Ascending aorta (tissue), 2 donors: ENCODE data around the gene CHGA. TPM values are rescaled to one million over a fixed set of nuclear protein-coding genes. Genes with fewer than 3 reads are reported as not detected.

Experiments used
- DNase-seq, 2 donors: peaks; one replicate each; pipeline ENCODE4 v3.0.0-alpha.2; 2019; ENCODE audit warnings: low spot score in 2 of 2
- H3K27ac ChIP-seq, 2 donors: fragments of 200-600 bp; sonication (generic); one replicate each; pipeline ENCODE4 v1.5.1; 2016 to 2017; ENCODE audit warnings: mild to moderate bottlenecking in 1 of 2
- H3K27me3 ChIP-seq: fragments of 200-600 bp; sonication (generic); one replicate; pipeline ENCODE4 v1.5.1; 2017
- H3K36me3 ChIP-seq, 2 donors: fragments of 200-600 bp; sonication (generic); one replicate each; pipeline ENCODE4 v1.5.1; 2016
- H3K4me1 ChIP-seq, 2 donors: fragments of 200-600 bp; sonication (generic); one replicate each; pipeline ENCODE4 v1.5.1; 2016 to 2017; ENCODE audit warnings: mild to moderate bottlenecking in 1 of 2
- H3K4me3 ChIP-seq, 2 donors: fragments of 200-600 bp; sonication (generic); one replicate each; pipeline ENCODE4 v1.5.1; 2016 to 2017; ENCODE audit warnings: mild to moderate bottlenecking in 1 of 2
- H3K9me3 ChIP-seq, 2 donors: fragments of 200-600 bp; sonication (generic); one replicate each; pipeline ENCODE4 v1.5.1; 2016
- CTCF ChIP-seq, 3 experiments: fragments of 200-600 bp in 2 of 3; fragments of 450-650 bp in 1 of 3; sonication (generic) in 2 of 3; IDR thresholded peaks; one replicate each; pipeline ENCODE4 v1.5.1; 2016 to 2019; ENCODE audit warnings: antibody characterized with exemption in 3 of 3, mild to moderate bottlenecking in 1 of 3, moderate library complexity in 1 of 3
- intact Hi-C: fragments of 100-400 bp; cut with DNase I; formaldehyde crosslinking; loops from one replicate; pipeline ENCODE4 v1.15.1; 2023
- total RNA-seq: library from RNA; depleted of rRNA; stranded (reverse); fragments of >200 nt; gene quantifications from one replicate; pipeline ENCODE4 v1.1.0, GENCODE V29; 2016

The CHGA gene
- total RNA-seq, 1 donor from 2014 or later = 0.32 TPM

- Histone ChIP-seq H3K9me3 (no peaks in the 10 kb centered on the region), H3K27me3 (no peaks in the 10 kb centered on the region), H3K36me3 (no peaks in the 10 kb centered on the region), H3K4me3 (no peak overlapping the region), H3K27ac (no peak overlapping the region), H3K4me1 (no peaks in the 10 kb centered on the region)
- DNase-seq = no peak
- TF ChIP-seq CTCF (IDR thresholded peaks at IDR 0.05) = no peak
- intact Hi-C loops = no loop called here
Measured at GRCh38 chr14:92906420-92906819, 16.5 kb upstream of the CHGA start.

- TF ChIP-seq CTCF (IDR thresholded peaks at IDR 0.05) = no peak
- Histone ChIP-seq H3K27me3 (no peaks in the 10 kb centered on the region), H3K4me3 (no peak overlapping the region), H3K36me3 (no peaks in the 10 kb centered on the region), H3K9me3 (no peaks in the 10 kb centered on the region), H3K27ac (no peak overlapping the region), H3K4me1 (no peaks in the 10 kb centered on the region)
- DNase-seq = no peak
- intact Hi-C loops = no loop called here
Measured at GRCh38 chr14:92906823-92907222, 16.1 kb upstream of the CHGA start.

DNA sequence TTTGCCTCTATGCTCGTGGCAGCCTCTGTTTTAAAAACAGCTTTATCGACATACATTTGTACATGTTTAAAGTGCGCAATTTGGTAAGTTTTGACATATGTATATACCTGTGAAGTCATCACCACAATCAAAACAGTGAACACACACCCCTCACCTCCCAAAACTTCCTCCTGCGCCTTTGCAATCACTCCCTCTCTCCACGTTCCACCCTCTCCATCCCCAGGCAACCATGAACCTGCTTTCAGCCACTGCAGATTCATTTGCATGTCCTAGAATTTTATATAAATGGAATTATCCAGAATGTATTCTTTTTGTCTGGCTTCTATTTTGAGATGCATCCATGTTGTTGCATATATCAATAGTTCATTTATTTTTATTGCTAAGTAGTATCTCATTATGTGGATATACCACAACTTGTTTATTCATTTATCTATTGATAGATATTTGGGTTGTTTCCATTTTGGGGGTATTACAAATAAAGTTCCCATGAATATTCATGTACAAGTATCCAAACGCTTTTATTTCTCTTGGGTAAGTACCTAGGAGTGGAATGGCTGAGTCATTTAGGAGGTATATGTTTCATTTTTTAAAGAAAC, 15.5 kb upstream of the CHGA start:
- Histone ChIP-seq H3K36me3 (no peaks in the 10 kb centered on the region), H3K4me1 (no peaks in the 10 kb centered on the region), H3K27ac (no peak overlapping the region), H3K27me3 (no peaks in the 10 kb centered on the region), H3K4me3 (no peak overlapping the region), H3K9me3 (no peaks in the 10 kb centered on the region)
- DNase-seq = no peak
- intact Hi-C loops = no loop called here
- TF ChIP-seq CTCF (IDR thresholded peaks at IDR 0.05) = no peak

GRCh38 chr14:92914087-92914656, 8.8 kb upstream of the CHGA start:
- DNase-seq = no peak
- intact Hi-C loops = no loop called here
- no peaks in the 10 kb centered on the region for H3K9me3 ChIP-seq
- no peaks in the 10 kb centered on the region for H3K27me3 ChIP-seq
- TF ChIP-seq CTCF (IDR thresholded peaks at IDR 0.05) = no peak
- no peaks in the 10 kb centered on the region for H3K36me3 ChIP-seq
- no peak overlapping the region for H3K27ac ChIP-seq
- H3K4me3 ChIP-seq = no peak overlapping the region
- H3K4me1 ChIP-seq = no peaks in the 10 kb centered on the region

DNA sequence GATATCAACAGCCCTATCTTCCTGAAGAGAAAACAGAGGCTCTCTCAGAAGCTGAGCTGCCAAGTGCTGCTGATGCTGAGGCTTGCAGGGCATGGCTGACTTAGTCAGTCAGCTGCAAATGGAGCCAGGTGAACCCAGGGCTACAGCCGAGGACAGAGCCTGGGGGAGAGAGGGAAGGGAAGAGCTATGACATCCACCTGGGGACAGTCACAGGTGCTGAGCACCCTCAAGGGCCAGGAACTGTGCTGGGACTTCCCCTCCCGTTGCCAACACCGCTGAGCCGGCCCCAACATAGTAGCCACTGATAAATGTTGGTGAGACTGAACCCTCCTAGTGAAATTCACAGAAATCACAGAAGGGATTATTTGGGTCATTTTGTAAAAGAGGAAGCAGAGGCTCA, 6.7 kb upstream of the CHGA start:
- DNase-seq = no peak
- no peak for TF ChIP-seq CTCF (IDR thresholded peaks at IDR 0.05)
- H3K27me3 ChIP-seq = no peaks in the 10 kb centered on the region
- no peaks in the 10 kb centered on the region for H3K9me3 ChIP-seq
- no peak overlapping the region for H3K27ac ChIP-seq
- H3K4me1 ChIP-seq = no peaks in the 10 kb centered on the region
- no peak overlapping the region for H3K4me3 ChIP-seq
- H3K36me3 ChIP-seq = no peaks in the 10 kb centered on the region
- intact Hi-C loops = no loop called here
